WI38 (cell line): ENCODE data around the gene MRPL34.
"Not testable (repeated sequence)": the region's sequence is repeated elsewhere in the genome, so short reads cannot be mapped to it uniquely, and the experiment has no call there.

Experiments
- H3K4me3 ChIP-seq: 2 replicates; pipeline ENCODE4 v1.5.1; 2011; ENCODE audit warnings: low read depth, mild to moderate bottlenecking, control low read depth, low read length
- CTCF ChIP-seq: IDR thresholded peaks from 2 replicates; pipeline ENCODE4 v1.5.1; 2012; ENCODE audit warnings: low read depth, mild to moderate bottlenecking, control low read depth, low read length

MRPL34 gene

GRCh38 chr19:17263712-17264640 lies 41.7 kb upstream of the MRPL34 start:
- H3K4me3 ChIP-seq = no peak overlapping the region
- no peak for TF ChIP-seq CTCF

GRCh38 chr19:17264641-17264979 lies 41.1 kb upstream of the MRPL34 start, which contains the start of gene USHBP1:
Gene USHBP1, minus strand, starts transcription at chr19:17264745. Its CDS starts 446 bp downstream, at chr19:17264299.
- H3K4me3 ChIP-seq = no peak within 1 kb of the TSS

GRCh38 chr19:17266026-17266425 lies 39.6 kb upstream of the MRPL34 start:
- no peak overlapping the region for H3K4me3 ChIP-seq
- TF ChIP-seq CTCF = no peak

More at GRCh38 chr19:17264641-17264979, 41.1 kb upstream of the MRPL34 start, which contains the start of gene USHBP1:
- no peak for TF ChIP-seq CTCF

GRCh38 chr19:17266589-17266974 lies 39.1 kb upstream of the MRPL34 start:
- TF ChIP-seq CTCF = no peak
- no peak overlapping the region for H3K4me3 ChIP-seq

GRCh38 chr19:17266975-17267788 lies 38.5 kb upstream of the MRPL34 start, which contains the start of gene BABAM1:
Gene BABAM1, plus strand, starts transcription at chr19:17267443. Its CDS starts 1,364 bp downstream, at chr19:17268807.
- H3K4me3 ChIP-seq = peak within 1 kb of the TSS; percentile 100
- TF ChIP-seq CTCF = no peak

GRCh38 chr19:17268754-17269153 lies 36.9 kb upstream of the MRPL34 start:
- no peak overlapping the region for H3K4me3 ChIP-seq
- TF ChIP-seq CTCF = no peak

GRCh38 chr19:17274892-17275291 lies 30.8 kb upstream of the MRPL34 start:
- not testable (repeated sequence) for H3K4me3 ChIP-seq
